GM21381 (cell line): ENCODE measurements around the gene SLU7.

Source experiments
- ATAC-seq: cut with Tn5 transposase; IDR thresholded peaks from one replicate; pipeline ENCODE4 v1.9.1; 2021; ENCODE audit warnings: mild to moderate bottlenecking, moderate library complexity; ENCODE audit not compliant: unreplicated experiment

Gene SLU7

GRCh38 chr5:160369990-160370712 is 48.7 kb downstream of the SLU7 start, which contains the start of gene C1QTNF2:
Gene C1QTNF2 (minus strand): TSS chr5:160370626. CDS start chr5:160355011, 15,615 bp downstream.
- ATAC-seq: no peak

GRCh38 chr5:160367885-160368284 is 51.0 kb downstream of the SLU7 start:
- ATAC-seq: no peak

- no peak for ATAC-seq
Observed at GRCh38 chr5:160367261-160367660, 51.6 kb downstream of the SLU7 start.

GRCh38 chr5:160366230-160366629 is 52.7 kb downstream of the SLU7 start:
- ATAC-seq: no peak

DNA sequence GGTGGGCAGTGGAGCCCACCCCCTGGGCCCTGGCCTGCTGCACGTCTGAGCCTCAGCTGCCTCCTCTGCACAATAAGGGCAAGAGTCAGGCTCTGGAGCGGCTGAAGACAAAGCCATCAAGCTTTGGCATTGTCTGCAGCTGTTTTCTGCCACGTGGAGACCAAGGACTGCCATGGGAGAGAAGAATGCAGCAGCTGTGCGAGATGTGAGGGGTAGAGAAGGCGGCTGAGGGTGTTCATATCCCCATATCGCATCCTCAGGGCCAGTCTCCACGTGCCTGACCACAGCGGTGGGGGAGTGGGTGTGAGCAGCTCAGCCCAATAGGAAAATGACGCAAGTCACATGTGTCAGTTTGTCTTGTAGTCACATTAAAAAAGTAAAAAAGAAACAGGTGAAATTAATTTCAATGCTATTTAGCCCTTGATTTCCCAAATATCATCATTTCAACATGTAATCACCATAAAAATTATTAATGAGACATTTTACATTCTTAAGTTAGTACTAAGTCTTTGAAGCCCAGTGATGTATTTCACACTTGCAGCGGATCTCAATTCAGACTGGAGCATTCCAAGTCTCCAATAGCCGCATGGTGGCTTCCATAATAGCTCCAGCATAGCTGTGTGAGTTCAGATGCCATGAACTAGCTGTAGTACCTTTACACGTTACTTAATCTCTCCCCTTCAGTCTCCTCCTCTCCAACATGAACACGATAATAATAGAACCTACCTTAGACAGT is 55.1 kb downstream of the SLU7 start:
- ATAC-seq: no peak

DNA sequence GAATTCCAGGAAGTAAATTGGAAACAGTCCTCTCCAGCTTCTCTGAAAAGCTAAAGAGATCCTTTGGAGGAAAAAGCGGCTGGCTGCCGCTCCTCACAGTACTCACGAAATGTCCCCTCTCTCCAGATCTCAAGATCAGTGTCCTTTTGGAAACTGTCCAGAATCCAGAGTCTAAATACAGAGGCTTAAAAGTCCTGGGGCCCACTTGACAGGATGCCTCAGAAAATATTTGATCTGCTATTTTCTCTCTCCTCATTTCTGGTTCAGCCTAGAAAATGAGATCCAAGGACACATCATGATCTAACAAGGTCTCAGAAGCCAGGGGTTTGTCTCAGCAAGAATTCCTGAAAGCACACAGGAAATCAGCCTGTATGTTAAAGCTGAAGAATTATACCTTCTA is 55.7 kb downstream of the SLU7 start:
- no peak for ATAC-seq

DNA sequence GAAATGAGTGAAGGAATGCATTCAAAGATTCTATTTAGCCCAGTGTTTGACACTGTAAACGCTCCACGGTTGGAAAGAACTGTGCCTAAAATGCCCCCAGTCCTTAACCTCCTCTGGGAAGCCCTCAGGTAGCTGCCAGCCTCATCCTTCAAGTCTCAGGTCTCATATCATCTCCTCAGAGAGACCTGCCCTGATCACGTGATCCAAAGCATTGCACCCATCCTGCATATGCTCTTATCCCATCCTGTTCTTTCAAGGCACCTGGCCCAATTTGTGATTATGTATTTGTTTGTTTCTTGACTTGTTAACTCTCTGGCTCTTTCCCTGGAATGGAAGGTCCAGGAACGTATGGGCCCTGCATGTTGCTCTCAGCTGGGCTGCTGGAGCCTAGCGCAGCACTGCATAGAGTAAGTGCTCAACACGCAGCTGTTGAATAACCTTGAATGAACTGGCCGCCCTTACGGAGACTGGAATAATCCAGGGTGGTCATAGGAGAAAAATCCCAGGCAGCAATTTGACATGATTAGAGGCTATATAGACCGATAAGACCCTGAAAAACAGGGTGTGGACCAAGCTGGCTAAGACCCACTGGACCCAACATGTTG is 57.2 kb downstream of the SLU7 start:
- ATAC-seq: no peak

GRCh38 chr5:160360310-160360709 is 58.6 kb downstream of the SLU7 start:
- no peak for ATAC-seq

DNA sequence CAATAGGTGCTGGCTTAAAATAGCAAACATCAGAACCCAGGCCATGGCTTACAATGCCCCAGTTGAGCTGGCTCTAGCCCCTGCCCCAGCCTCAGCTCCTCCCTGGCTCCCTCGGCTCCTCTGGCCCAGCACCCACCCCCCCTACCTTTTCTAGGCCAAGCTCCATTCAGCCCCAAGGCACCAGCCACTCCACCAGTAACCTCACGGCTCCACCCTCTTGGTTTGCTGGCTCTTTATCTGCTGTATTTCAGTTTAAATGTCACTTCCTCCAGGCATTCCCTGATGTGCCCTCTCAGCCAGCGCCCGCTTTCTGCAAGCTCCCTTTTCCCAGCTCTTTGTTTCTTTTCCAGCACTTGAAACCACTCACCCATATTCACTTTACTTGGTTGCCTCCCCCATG is 59.1 kb downstream of the SLU7 start:
- no peak for ATAC-seq

DNA sequence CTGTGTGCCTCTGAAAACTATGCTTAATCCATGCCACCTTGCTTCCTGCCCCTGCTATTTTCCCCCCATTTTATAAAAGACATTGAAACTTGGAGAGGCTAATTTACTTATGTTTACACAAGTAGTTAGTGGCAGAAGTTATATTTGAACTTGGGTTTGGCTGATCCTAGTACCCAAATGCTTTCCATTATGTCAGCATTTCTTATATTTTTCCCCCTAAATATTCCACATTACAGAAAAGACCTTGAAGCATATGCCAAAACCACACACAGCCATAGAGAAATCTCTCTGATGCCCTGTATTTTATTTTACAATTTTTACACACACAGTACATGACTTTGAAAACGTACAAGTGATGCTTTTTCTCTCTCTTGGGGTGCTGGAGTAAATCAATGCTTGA is 59.6 kb downstream of the SLU7 start:
- no peak for ATAC-seq

DNA sequence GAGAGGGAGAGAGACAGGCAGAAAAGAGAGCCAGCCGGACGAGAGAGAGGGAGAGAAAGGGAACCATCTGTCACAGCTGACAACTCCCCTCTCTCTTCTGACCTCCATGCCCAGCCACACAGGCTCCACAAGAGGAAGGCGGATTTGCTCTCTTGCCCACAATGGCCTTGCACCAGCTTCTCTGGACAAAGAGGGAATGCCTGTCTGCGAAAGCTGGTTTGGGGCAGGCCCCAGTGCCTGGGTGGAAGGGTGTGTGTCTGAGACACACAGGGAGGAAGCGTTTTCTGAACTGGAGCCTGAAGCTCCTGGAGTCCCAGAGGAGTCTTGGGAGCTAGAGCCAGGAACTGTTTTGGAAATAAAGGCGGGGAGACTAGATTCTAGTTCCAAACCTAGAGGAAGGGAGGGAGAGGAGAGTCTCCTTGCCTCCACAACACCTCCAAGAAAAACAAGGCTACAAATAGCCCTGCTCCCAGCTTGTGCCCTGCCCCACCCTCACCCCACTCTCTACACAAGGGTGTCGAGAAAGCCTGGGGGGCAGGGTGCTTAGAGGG is 60.9 kb downstream of the SLU7 start:
- no peak for ATAC-seq

DNA sequence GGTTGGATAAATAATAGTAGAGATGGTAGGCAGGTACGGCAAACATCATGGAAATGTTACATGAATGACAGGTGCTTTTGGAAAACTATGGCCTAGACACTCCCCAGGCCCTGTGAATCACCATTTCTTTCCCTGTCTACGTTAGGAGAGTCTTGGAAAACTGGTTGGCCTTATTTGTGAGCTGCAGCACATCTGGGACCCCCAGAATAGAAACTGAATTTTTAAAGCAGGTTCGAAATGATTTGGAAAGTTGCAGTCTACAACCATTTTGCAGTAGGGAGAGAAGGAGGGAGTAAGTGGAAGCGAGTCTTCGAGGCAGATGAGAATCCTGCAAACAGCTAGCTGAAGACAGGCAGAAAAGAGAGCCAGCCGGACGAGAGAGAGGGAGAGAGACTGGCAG is 61.5 kb downstream of the SLU7 start:
- ATAC-seq: no peak

GRCh38 chr5:160356550-160357347 is 62.1 kb downstream of the SLU7 start:
- no peak for ATAC-seq

DNA sequence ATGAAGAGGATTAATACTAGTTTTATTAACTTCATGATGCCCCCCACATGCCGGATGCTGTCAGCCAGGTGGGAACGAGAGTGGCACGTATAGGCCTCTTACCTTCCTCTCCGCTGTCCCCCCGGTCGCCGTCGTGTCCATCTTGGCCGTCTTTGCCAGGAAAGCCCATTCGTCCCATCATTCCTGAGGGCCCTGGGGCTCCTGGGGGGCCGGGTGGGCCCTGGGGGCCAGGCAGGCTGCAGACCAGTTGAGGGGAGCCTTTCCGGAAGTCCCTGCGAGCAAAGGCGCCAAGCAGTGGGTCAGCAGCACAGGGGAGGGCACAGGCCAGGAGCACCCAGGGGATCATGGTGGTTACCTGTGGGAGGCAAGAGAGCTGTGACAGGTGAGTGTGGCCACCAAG is 64.2 kb downstream of the SLU7 start:
- no peak for ATAC-seq

GRCh38 chr5:160353379-160353778 is 65.5 kb downstream of the SLU7 start:
- no peak for ATAC-seq

DNA sequence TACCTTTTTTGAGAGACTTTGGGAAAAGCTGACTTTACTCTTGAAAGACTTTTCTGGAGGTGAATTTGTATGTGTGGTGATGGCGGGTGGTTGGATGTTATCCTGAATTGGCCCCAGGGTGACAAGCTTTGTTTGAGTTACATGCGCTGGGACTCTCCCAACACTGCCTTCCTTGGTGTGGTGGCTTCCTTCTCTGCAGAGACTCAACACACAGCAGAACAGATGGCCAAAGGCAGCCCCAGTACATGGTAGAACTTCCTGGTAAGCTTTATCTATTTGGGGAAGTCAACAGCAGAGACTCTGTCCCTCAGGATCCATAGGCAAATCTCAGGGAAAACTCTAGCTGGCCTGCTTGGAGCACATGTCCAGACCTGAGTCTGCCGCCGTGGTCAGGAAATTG is 66.6 kb downstream of the SLU7 start:
- ATAC-seq: no peak
